IMR-90 (cell line): Measurements from ENCODE around the gene DAPK1. TPM values are rescaled to one million over a fixed set of nuclear protein-coding genes. Genes with fewer than 3 reads are reported as not detected.

ENCODE experiments used
- ATAC-seq: fragments of 200-7000 bp; cut with Tn5 transposase; 2 replicates; pipeline ENCODE4 v1.9.1; 2020; ENCODE audit warnings: low read depth, mild to moderate bottlenecking, moderate library complexity
- BruUV-seq: library from RNA; stranded (reverse); fragments of 400-500 nt; replicated peaks from 2 replicates; lab custom pipeline; 2021; lab: Mats Ljungman, UMichigan
- CTCF ChIA-PET: fragments of 300-600 bp; formaldehyde crosslinking; extraction: SDS; loops from one replicate; lab custom pipeline; 2021; ENCODE audit warnings: antibody characterized with exemption; lab: Yijun Ruan, JAX
- POLR2A ChIA-PET: fragments of 300-600 bp; sonication (Branson Sonifier 250); formaldehyde crosslinking; loops from one replicate; lab custom pipeline; 2022; ENCODE audit warnings: antibody characterized with exemption; ENCODE audit not compliant: unreplicated experiment; lab: Charles Lee
- DNase-seq: peaks from one replicate; pipeline ENCODE4 v3.0.0; 2013
- H2AFZ ChIP-seq: replicated peaks from 2 replicates; pipeline ENCODE3; 2013; ENCODE audit warnings: low read length, mild to moderate bottlenecking; ENCODE audit not compliant: poor library complexity
- H2AK5ac ChIP-seq: 2 replicates; pipeline ENCODE4 v1.6.1; 2013; ENCODE audit warnings: low read depth, low read length, inconsistent platforms
- H2AK9ac ChIP-seq: replicated peaks from 2 replicates; pipeline ENCODE3; 2013; ENCODE audit warnings: mild to moderate bottlenecking, low read depth, low read length, moderate library complexity; ENCODE audit not compliant: poor library complexity
- H2BK120ac ChIP-seq: 2 replicates; pipeline ENCODE4 v1.6.1; 2013; ENCODE audit warnings: low read depth, low read length, inconsistent platforms
- H2BK15ac ChIP-seq: 3 replicates; pipeline ENCODE4 v1.6.1; 2013; ENCODE audit warnings: low read depth, low read length, inconsistent platforms
- H2BK20ac ChIP-seq: 2 replicates; pipeline ENCODE4 v1.6.1; 2013; ENCODE audit warnings: low read depth, mild to moderate bottlenecking, inconsistent platforms, low read length, moderate library complexity
- H2BK5ac ChIP-seq: 2 replicates; pipeline ENCODE4 v1.6.1; 2013; ENCODE audit warnings: mild to moderate bottlenecking, low read depth, low read length, inconsistent platforms; ENCODE audit not compliant: poor library complexity, severe bottlenecking
- H3K14ac ChIP-seq: replicated peaks from 2 replicates; pipeline ENCODE4 v1.6.1; 2013; ENCODE audit warnings: low read depth, low read length, inconsistent platforms
- H3K18ac ChIP-seq: 2 replicates; pipeline ENCODE4 v1.6.1; 2013; ENCODE audit warnings: low read depth, low read length, control low read depth
- H3K23ac ChIP-seq: 2 replicates; pipeline ENCODE4 v1.6.1; 2013; ENCODE audit warnings: low read depth, low read length, inconsistent platforms
- H3K27ac ChIP-seq: 2 replicates; pipeline ENCODE4 v1.5.1; 2013; ENCODE audit warnings: mild to moderate bottlenecking, control low read depth, low read length; ENCODE audit not compliant: insufficient read depth
- H3K27me3 ChIP-seq: 2 replicates; pipeline ENCODE4 v1.6.1; 2013; ENCODE audit warnings: low read length; ENCODE audit not compliant: control insufficient read depth, insufficient read depth
- H3K36me3 ChIP-seq: 2 replicates; pipeline ENCODE4 v1.6.1; 2013; ENCODE audit warnings: low read length, mixed read lengths; ENCODE audit not compliant: control insufficient read depth, insufficient read depth
- H3K4ac ChIP-seq: 2 replicates; pipeline ENCODE4 v1.6.1; 2013; ENCODE audit warnings: low read depth, low read length, inconsistent platforms
- H3K4me1 ChIP-seq: 2 replicates; pipeline ENCODE4 v1.6.1; 2013; ENCODE audit warnings: low read length, mixed read lengths; ENCODE audit not compliant: control insufficient read depth, insufficient read depth
- H3K4me2 ChIP-seq: 2 replicates; pipeline ENCODE4 v1.6.1; 2013; ENCODE audit warnings: low read depth, mild to moderate bottlenecking, control low read depth, low read length, moderate library complexity
- H3K4me3 ChIP-seq: 2 replicates; pipeline ENCODE4 v1.5.1; 2013; ENCODE audit warnings: low read depth, mild to moderate bottlenecking, control low read depth, low read length, moderate library complexity; ENCODE audit not compliant: insufficient read depth
- H3K56ac ChIP-seq: 2 replicates; pipeline ENCODE4 v1.6.1; 2013; ENCODE audit warnings: low read length, inconsistent platforms; ENCODE audit not compliant: insufficient read depth; ENCODE audit errors: extremely low read depth
- H3K79me1 ChIP-seq, 2 experiments: 2 replicates each; pipeline ENCODE4 v1.6.1; 2013; ENCODE audit warnings: low read length in 2 of 2, inconsistent platforms in 1 of 2, low read depth in 1 of 2
- H3K9ac ChIP-seq: 2 replicates; pipeline ENCODE4 v1.6.1; 2013; ENCODE audit warnings: low read depth, low read length, control low read depth
- H3K9me1 ChIP-seq: 2 replicates; pipeline ENCODE4 v1.6.1; 2013; ENCODE audit warnings: low read length, inconsistent platforms; ENCODE audit not compliant: insufficient read depth
- H3K9me3 ChIP-seq: 2 replicates; pipeline ENCODE4 v1.6.1; 2013; ENCODE audit warnings: low read length; ENCODE audit not compliant: control insufficient read depth, insufficient read depth
- H4K20me1 ChIP-seq: 2 replicates; pipeline ENCODE4 v1.6.1; 2013; ENCODE audit warnings: low read length, inconsistent platforms; ENCODE audit not compliant: insufficient read depth
- H4K5ac ChIP-seq: 2 replicates; pipeline ENCODE4 v1.6.1; 2013; ENCODE audit warnings: mild to moderate bottlenecking, low read depth, low read length, control low read depth
- H4K8ac ChIP-seq, 2 experiments: 2 replicates each; pipeline ENCODE4 v1.6.1; 2013; ENCODE audit warnings: low read depth in 2 of 2, low read length in 2 of 2, control low read depth in 1 of 2, inconsistent platforms in 1 of 2
- H4K91ac ChIP-seq: 2 replicates; pipeline ENCODE4 v1.6.1; 2013; ENCODE audit warnings: low read depth, low read length, inconsistent platforms; ENCODE audit not compliant: insufficient read depth
- MAZ ChIP-seq: IDR thresholded peaks from 2 replicates; pipeline ENCODE4 v1.6.1; 2012; ENCODE audit warnings: low read depth, mild to moderate bottlenecking, low read length, improper control_type of control experiment, moderate library complexity, borderline replicate concordance
- NFE2L2 ChIP-seq: fragments of 150-350 bp; IDR thresholded peaks from 2 replicates; pipeline ENCODE4 v1.6.1; 2016; ENCODE audit warnings: low read depth, mild to moderate bottlenecking, low read length
- RCOR1 ChIP-seq: IDR thresholded peaks from 2 replicates; pipeline ENCODE4 v1.6.1; 2012; ENCODE audit warnings: mild to moderate bottlenecking, low read length, improper control_type of control experiment; ENCODE audit not compliant: insufficient replicate concordance
- RFX5 ChIP-seq: IDR thresholded peaks from 2 replicates; pipeline ENCODE4 v1.8.0; 2012; ENCODE audit warnings: low read depth, mild to moderate bottlenecking, low read length, moderate library complexity
- SMC3 ChIP-seq: fragments of 150-350 bp; IDR thresholded peaks from 2 replicates; pipeline ENCODE4 v1.6.1; 2016; ENCODE audit warnings: low read depth, mild to moderate bottlenecking, antibody characterized with exemption, low read length, moderate library complexity
- WGBS, 2 experiments: methylation state at CpG; one replicate each; pipeline versions ENCODE4 v1.1.5 to v1.1.7; 2013; ENCODE audit warnings: missing lambda C conversion rate in 2 of 2; ENCODE audit not compliant: insufficient read length in 1 of 2; ENCODE audit errors: extremely low coverage in 2 of 2; 5-methylcytosine and 5-hydroxymethylcytosine counted together
- dilution Hi-C: fragments of 300-500 bp; cut with HindIII; formaldehyde crosslinking; loops from one replicate; pipeline ENCODE4 v1.14.3; 2018; ENCODE audit warnings: low sequenced_read_pairs; ENCODE audit not compliant: unreplicated experiment
- in situ Hi-C: fragments of 300-500 bp; cut with MboI; formaldehyde crosslinking; loops from 3 replicates; pipeline ENCODE4 v1.14.3; 2019; ENCODE audit warnings: low sequenced_read_pairs, inconsistent platforms, mixed read lengths
- intact Hi-C: fragments of 100-400 bp; cut with micrococcal nuclease; formaldehyde crosslinking; loops from 2 replicates; pipeline ENCODE4 v1.10.0; 2022
- polyA plus RNA-seq, 3 experiments: library from polyadenylated mRNA; depleted of rRNA; stranded (reverse); fragments of >200 nt; gene quantifications; 2 replicates each; pipeline ENCODE4 v1.2.3, GENCODE V29; 2012; ENCODE audit warnings: low replicate concordance in 1 of 3
- total RNA-seq: library from RNA; depleted of rRNA; stranded (reverse); fragments of >200 nt; gene quantifications from 2 replicates; pipeline ENCODE4 v1.2.3, GENCODE V29; 2012
- TF ChIP-seq, protein P1 (sequence below): fragments of 150-350 bp; IDR thresholded peaks from 2 replicates; pipeline ENCODE4 v1.6.1; 2016; ENCODE audit warnings: low read depth, mild to moderate bottlenecking, low read length, moderate library complexity, borderline replicate concordance

Gene DAPK1
- total and polyA plus RNA-seq, 2 of the 4 experiments (the other 2 are of a cell fraction): under 0.01 to 0.03 TPM

DNA sequence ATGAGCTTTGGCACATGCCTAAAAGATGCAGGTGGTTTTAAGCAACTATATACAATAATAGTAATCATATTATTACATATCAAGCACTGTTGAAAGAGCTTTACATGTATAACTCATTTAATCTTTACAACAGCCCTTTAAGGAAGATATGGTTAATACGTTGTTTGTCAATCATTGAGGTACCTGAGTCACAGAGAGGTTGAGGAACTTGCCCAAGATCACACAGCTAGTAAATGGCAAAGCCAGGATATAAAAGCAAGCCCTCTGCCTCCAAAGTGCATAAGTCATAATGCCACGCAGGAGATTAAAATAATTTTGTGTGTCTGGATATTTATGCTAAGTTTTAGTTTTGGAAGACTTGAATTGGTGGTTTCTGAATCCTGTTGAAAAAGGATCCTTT is 90.2 kb downstream of the DAPK1 start:
- no peak overlapping the region for H3K14ac ChIP-seq
- in situ Hi-C loops (no loop called here), dilution Hi-C loops (no loop called here), intact Hi-C loops (no loop called here)
- no peak overlapping the region for H3K4me3 ChIP-seq
- CTCF ChIA-PET: no interaction called here
- DNase-seq: no peak
- no peak overlapping the region for H2AFZ ChIP-seq
- H3K23ac ChIP-seq: no peak overlapping the region
- no peaks in the 10 kb centered on the region for H4K20me1 ChIP-seq
- no TSS peak for BruUV-seq
- no peak overlapping the region for H3K4me2 ChIP-seq
- H3K4me1 ChIP-seq: peaks cover 2% of the 10 kb centered on the region; the same call in 1 of the 2 replicates
- H3K56ac ChIP-seq: no peak overlapping the region
- no peak overlapping the region for H3K27ac ChIP-seq
- H3K18ac ChIP-seq: no peak overlapping the region
- no peak overlapping the region for H3K9ac ChIP-seq
- no peak for ATAC-seq
- H2AK5ac ChIP-seq: no peak overlapping the region
- H2BK5ac ChIP-seq: no peak overlapping the region
- no peak overlapping the region for H2BK20ac ChIP-seq
- H4K5ac ChIP-seq: no peak overlapping the region
- H3K9me3 ChIP-seq: no peaks in the 10 kb centered on the region
- H2BK120ac ChIP-seq: no peak overlapping the region
- H3K9me1 ChIP-seq: no peaks in the 10 kb centered on the region
- H4K8ac ChIP-seq: no peak overlapping the region
- H3K36me3 ChIP-seq: no peaks in the 10 kb centered on the region
- no peak for TF ChIP-seq RCOR1
- TF ChIP-seq RFX5: no peak
- no peak for TF ChIP-seq SMC3
- TF ChIP-seq, protein P1, sequence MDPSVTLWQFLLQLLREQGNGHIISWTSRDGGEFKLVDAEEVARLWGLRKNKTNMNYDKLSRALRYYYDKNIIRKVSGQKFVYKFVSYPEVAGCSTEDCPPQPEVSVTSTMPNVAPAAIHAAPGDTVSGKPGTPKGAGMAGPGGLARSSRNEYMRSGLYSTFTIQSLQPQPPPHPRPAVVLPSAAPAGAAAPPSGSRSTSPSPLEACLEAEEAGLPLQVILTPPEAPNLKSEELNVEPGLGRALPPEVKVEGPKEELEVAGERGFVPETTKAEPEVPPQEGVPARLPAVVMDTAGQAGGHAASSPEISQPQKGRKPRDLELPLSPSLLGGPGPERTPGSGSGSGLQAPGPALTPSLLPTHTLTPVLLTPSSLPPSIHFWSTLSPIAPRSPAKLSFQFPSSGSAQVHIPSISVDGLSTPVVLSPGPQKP: no peak
- TF ChIP-seq NFE2L2: no peak
- no peak for TF ChIP-seq MAZ
- H2BK15ac ChIP-seq: no peak overlapping the region
- H2AK9ac ChIP-seq: no peak overlapping the region
- no peak overlapping the region for H3K4ac ChIP-seq
- no peak overlapping the region for H4K91ac ChIP-seq
- POLR2A ChIA-PET: no interaction called here
- H3K27me3 ChIP-seq: no peaks in the 10 kb centered on the region
- no peaks in the 10 kb centered on the region for H3K79me1 ChIP-seq
- no CpG with 5 or more reads among the region's 2 CpGs for WGBS, 2 experiments
